ENCODE results near the gene CPNE5.

The CPNE5 gene

DNA sequence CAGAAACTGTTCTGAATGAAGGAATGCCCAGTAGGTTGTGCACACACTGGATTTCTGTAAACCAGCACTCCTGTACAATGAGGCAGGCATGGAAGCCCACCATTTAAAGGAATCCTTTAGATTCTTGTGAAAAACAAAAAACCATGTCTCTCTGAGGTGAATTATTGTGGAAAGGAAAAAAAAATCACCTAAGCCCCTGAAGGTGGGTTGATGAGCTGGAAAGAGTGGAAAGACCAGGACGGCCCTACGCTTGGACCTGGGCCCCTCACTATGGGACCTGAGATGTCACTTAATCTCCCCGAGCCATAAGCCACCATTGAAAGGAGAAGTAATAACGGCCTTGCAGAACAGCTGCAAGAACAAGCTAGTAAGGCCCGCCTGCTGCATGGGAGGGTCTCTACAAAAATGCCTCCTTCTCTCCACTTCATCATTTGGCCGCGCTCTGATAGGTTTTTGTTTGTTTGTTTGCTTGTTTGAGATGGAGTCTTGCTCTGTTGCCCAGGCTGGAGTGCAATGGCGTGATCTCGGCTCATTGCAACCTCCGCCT lies 72.8 kb downstream of the CPNE5 start:
- no peak for DNase-seq (ENCODE audit: low read depth in 1 of 2, low spot score in 1 of 2)

GRCh38 chr6:36765594-36766398 lies 73.4 kb downstream of the CPNE5 start:
- peak; percentile 60 to 68 for DNase-seq (ENCODE audit: low read depth in 1 of 2, low spot score in 1 of 2)

DNA sequence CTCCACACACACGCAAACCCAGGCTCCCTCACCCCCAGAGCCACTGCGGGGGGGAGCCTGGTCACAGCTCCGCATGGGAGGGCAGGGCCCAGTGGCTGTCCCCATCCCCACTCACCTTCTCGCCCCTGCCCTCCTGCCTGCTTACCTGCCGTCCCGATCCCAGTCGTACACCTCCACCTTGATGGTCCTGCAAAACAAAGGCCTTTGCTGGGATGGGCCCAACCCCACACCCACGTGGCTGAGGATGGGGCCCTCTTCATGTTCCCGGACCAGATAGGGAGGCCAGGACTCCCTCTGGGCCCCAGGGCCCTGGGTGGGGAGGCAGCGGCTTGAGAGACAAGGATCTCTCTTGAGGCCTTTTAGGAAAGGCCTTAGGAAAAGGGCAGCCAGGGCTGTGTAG lies 74.1 kb downstream of the CPNE5 start:
- no peak for DNase-seq (ENCODE audit: low read depth in 1 of 2, low spot score in 1 of 2)

- DNase-seq (ENCODE audit: low read depth in 1 of 2, low spot score in 1 of 2) = no peak
Measured at GRCh38 chr6:36762123-36762522, 77.1 kb downstream of the CPNE5 start.

DNA sequence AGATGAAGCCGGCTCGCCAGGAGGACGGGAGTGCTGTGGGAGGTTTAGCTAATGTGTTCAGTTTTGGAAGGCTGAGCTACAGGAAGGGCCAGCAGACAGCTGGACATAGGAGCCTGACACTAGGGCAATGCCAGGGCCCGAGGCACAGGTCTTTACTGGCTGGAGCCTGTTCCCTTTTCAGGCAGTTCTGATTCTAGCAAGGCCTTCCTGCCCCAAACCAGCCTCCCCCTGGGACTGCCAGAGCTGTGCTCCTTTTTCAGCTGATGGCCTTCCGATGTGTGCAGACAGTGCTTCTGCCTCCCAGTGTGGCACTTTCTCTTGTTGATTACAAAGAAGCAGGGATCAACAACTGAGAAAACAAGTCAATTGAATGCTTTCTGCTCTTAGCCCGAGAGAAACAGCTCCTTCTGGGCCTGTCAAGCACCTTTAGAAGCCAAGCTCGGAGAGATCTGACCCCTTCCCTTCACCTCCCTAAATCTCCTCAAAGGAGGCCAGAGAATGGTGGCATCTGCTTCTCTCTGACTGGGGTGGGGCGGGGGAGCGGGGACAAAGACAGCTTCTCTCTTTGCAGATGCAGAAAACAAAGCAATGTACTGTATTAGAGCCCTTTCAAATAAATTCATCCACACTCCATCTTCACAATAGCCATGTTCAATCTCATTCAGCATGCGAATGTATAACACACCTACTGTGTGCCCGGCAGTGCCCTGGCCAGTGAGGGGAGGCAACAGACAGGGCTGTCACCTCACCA lies 78.4 kb downstream of the CPNE5 start:
- no peak for DNase-seq (ENCODE audit: low read depth in 1 of 2, low spot score in 1 of 2)

DNA sequence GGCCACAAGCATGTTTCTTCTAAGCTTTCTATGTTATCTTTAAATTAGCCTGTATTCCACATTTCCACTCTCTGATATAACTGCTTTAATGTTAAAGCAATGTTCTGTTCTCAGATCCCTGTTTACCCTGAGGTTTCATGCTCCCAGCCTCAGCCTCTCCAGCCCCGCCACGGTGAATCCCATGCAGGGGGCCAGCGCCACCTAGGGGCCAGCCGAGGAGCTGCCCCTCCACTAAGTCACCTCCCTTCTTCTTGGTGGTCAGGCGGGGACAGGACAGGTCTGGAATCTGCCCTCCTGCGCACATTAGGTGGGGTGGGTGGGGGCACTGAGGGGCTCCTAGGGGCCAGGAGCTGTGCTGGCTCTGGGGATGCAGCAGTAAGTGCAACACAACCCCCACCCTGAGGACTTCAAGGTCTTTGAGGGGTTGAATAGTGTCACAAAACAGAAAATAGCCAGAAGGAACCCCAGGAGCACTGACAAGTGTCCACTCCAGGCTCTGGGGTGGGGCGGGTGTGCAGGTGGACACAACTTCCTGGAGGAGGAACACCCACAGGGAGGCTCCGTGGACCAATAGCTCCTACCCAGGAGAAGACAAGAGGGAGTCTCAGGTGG lies 80.0 kb downstream of the CPNE5 start:
- peak; percentile 69 to 77 for DNase-seq (ENCODE audit: low read depth in 1 of 2, low spot score in 1 of 2)

DNA sequence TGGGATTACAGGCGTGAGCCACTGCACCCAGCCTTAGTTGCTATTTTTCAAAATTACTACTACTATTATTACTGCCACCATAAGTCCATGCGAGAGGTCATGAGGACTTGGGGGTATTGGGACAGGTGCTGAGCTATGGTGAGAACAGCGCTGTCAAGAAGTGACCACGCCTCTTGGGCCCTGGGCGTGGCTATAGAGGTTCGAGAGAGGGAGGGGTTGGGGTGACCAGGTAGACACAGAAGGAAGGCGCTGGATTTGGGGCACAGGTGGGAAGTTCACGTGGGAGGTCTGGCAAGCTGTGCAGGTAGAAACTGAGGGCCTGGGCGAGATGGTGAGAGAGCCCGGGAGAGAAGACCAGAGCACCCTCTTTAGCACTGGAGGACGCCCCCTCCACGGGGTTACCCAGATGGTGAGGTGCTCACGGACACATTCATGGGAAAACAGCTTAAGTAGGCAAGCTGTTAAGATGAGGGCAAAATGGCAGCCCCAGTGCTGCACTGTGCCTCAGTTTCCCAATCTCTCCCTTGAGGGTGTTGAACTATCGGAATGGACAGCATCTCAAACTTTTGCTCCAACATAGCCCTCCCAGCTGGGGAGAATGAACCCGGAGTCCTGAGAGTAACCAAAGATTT lies 80.6 kb downstream of the CPNE5 start:
- DNase-seq (ENCODE audit: low read depth in 1 of 2, low spot score in 1 of 2) = no peak

DNA sequence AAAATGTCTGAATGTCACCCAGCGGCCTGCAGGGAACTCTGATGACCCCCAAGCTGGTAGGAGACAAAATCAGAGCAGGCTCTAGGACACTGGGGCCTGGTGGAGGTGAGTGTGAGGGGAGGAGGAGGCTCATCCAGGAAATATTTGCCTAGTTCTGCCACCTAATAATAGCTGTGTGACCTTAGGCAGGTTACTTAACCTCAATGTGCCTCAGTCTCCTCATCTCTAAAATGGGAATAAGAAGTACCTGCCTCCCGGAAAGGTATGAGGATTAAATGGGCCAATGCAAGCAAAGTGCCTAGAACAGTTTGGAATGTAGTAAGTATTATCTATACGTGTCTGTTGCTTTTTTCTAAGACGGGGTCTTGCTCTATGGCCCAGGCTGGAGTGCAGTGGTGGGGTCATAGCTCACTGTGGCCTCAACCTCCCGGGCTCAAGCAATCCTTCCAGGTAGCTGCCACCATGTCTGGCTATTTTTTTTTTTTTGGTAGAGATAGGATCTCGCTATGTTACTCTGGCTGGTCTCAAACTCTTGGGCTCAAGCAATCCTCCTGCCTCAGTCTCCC lies 81.2 kb downstream of the CPNE5 start:
- no peak for DNase-seq (ENCODE audit: low read depth in 1 of 2, low spot score in 1 of 2)

DNA sequence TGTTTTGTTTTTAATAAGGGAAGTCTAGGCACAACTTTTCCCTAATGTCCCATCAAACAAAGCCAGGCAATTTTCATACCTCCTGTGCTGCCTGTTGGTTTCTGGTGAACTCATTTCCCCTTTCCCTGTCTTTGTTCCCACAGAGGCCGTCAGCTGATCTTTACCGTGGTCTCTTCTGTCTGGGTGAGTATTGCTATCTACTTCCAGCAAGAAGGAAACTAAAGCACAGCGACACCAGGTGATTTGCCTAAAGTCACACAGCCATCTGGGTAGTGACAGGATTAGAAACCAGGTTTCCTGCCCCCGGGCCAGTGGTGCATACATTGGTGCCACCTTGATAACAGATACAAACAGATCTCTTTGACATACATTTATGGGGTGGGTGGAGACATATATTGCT lies 82.0 kb downstream of the CPNE5 start:
- no peak for DNase-seq (ENCODE audit: low read depth in 1 of 2, low spot score in 1 of 2)

DNA sequence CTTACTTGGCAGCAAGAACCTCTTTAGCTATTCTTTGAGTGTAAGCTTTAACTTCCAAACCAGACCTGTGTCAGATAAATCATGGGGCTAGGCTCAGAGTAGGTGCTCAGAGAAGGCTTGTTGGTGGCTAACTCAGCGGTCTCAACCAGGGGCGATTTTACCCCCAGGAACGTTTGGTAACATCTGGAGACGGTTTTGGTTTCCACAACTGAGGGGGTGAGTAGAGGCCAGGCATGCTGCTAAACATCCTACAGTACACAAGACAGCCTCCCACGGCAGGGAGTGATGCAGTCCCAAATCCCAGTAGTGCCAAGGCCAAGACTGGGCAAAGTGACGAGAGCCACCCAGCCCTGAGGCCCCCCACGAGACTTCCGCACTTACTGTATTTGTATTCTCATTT lies 82.5 kb downstream of the CPNE5 start:
- DNase-seq (ENCODE audit: low read depth in 1 of 2, low spot score in 1 of 2) = no peak

DNA sequence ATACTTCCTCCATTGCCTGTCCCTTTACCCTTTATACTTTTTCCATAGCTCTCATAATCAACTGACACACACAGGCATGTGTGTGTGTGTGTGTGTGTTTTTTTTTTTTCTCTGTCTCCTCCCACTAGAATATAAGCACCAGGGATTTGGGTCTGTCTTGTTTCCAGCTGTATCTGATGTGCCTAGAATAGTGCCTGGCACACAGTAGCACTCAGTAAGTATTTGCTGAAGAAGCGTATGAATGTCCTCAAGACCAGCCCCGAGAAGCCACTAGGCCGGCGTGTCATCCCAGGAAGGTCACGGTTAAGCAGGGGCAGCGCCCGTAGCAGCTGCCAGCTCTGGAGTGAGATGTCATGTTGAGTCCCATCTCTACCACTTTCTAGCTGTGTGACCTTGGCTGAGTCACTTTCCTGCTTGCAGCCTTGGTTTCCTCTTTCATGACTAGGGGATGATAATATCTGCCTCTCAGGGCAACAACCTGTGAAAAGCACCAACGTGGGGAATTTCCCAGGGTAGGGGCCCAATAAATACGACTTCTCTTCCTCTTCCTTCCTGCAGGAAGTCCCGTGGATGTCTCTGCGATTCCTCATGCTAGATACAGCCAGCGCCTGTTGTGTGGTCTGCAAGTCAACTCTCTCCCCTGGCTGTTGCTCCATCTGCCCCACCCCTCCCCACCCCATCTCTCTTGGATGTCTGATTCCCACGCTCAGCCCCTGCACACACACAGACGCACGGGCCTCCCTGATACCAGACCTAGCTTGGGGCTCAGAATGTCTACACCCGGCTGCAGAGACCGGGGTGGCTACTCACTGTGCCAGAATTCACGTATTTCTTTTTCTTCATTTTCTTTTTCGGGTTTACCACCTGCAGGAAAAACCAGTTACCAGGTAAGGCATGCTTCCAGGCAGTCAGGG lies 83.6 kb downstream of the CPNE5 start:
- peak; percentile 30 to 35 for DNase-seq (ENCODE audit: low read depth in 1 of 2, low spot score in 1 of 2)

GRCh38 chr6:36754582-36755434 lies 84.4 kb downstream of the CPNE5 start:
- no peak for DNase-seq (ENCODE audit: low read depth in 1 of 2, low spot score in 1 of 2)

DNA sequence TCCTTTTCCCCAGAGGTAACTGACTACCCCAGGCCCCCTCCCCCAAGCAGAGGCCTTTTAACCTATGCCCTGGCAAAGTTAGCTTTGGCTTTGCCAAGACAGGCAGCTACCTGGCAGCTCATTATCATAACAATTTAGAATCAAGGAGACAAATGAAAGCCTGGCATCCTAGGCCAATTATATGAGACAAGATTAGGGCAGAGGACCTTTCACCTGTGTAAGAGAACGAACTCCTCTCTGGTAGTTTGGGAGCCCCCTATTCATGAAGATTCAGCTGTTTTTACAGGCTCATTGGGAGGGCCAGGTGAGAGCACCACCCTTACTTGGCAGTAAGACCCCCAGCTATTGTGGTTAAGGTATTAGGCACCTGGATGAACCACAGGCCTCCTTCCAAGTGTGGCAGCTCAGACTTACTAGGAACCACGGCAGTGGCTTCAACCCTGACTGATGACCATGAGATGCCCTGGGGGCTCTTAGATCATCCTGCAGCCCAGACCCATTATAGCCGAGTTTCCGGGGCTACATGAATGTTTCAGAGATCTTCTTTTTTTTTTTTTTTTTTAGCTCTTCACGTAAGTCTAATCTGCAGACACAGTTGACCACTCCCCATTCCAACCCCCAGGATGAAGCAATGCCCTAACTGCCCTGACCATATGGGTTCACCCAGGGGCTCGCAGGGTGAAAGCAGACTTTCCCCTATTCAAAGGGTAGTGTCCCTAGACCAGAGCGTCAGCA lies 85.4 kb downstream of the CPNE5 start:
- no peak for DNase-seq (ENCODE audit: low read depth in 1 of 2, low spot score in 1 of 2)

DNA sequence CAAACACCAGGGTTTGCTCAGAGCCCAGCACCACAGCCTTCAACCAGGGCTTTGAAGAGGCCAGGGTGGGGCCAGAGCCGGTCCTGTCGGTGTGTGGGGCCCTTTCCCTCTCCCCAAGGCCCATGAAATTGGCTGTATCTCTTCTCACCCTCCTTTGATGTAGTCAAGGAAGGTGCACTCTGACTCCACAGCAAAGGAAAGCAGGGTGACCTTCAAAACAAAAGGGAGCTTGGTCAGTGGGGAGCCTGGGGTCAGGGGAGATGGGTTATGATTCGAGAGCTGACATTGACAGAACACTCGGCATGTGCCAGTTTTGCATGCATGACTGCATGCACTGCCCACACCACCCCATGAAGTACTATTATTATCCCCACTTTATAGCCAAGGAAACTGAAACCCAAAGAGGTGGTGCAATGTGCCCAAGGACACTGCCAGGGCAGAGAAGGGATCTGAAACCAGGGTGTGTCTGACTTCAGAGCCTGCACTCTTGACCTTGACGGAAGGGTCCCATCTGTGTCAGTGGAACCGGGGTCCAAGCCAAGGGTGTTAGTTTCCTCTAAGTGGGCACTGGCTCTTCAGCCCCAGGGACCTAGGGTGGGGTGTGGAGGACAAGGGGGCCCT lies 86.2 kb downstream of the CPNE5 start:
- DNase-seq (ENCODE audit: low read depth in 1 of 2, low spot score in 1 of 2) = no peak

GRCh38 chr6:36752187-36752885 lies 86.9 kb downstream of the CPNE5 start:
- no peak for DNase-seq (ENCODE audit: low read depth in 1 of 2, low spot score in 1 of 2)

DNA sequence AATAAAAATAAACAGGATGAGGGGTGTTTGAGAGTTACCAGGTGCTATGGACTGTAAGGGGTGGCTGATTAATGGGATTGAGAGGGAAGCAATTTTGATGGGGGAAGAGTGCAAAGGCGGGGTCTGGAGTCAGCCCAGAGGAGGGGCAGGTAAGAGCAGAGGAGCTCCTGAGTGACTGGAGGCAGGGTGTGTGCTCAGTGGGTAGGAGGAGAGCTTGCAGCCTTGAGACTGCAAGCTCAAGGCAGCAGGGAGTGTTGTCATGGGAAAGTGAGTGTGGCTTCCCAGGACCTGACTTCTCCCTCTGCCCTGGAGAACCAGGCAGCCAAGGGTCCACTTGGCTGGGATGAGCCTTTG lies 87.4 kb downstream of the CPNE5 start:
- DNase-seq (ENCODE audit: low read depth in 1 of 2, low spot score in 1 of 2) = no peak

DNA sequence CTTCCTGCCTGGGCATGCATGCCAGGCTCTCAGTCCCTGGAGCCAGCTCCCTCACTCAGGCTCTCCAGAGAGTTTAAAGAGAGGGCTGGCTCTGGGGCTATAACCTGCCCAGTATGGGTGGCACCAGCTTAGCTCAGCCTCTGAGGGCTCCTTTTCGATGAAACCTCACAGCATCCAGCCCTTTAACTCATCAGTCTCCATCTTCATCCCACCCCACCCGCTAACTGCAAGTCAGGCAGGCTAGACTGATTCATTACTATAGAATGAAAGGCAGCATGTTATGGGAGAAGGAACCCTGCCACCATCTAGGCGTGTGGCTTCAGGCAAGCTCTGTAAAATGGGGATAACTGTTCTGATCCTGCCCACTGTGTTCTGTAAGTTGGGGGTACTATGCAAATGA lies 88.2 kb downstream of the CPNE5 start:
- no peak for DNase-seq (ENCODE audit: low read depth in 1 of 2, low spot score in 1 of 2)
